8988T (cell line): Measurements from ENCODE around the gene ZFHX3.
A peak's percentile ranks its signal among the peaks of the same experiment; 100 is the strongest.
"Not testable (repeated sequence)": the region's sequence is repeated elsewhere in the genome, so short reads cannot be mapped to it uniquely, and the experiment has no call there.

Experiments
- DNase-seq: peaks from one replicate; pipeline ENCODE4 v3.0.0; 2011

ZFHX3 gene

DNA sequence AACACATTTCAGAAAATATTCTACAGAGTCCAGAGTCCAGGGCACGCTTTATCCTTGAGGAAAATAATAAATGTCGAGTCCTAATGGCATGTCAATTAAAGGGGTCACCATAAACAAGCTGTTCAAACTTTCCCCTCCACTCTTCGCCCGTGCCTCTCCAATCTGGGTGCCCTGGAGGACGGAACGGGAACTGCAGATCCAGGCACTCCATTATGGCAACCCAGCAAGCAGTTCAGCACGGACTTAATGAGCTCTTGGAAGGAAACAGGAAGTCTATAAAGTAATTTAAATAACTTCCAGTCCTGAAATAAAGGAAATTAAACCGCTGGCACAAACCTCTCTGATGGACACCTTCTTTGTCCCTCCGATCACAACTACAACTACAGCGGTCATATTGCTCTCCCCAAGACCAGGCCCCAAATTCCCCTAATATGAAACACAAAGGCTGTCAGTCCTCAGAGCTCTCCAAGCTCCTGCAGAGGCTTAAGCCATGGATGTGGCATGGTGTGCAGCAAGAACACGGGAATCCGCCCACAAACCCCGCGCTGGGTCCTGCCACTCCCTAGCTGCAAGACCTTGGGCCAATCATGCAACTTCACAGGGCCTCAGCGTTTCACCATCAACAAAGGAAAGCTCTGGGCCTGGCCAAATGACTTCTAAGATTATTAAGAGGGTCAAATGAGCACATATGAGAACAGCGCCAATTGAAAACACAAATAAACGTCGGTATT, 52.6 kb downstream of the ZFHX3 start:
- no peak for DNase-seq

DNA sequence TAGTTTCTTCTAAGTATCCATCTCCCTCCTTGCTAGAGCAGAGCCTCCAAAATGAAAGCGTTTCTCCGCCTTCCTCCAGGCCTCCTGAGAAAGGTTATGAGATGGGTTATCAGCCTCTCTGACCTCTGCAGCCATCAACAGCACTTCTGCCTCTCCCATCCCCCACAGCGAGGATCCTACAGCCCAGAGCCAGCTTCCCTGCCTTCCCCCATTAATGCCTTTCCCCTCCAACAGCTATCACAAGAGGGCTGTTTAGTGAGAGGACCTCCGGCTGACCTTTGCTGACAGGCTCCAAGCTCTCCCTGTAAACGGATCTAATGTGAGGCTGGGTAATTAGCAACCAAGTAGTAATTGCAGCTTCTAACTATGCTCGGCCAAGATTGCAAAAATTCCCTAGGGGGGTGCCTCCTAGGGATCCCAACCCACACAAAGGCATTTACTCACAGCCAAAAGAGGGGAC, 55.8 kb downstream of the ZFHX3 start:
- no peak for DNase-seq

DNA sequence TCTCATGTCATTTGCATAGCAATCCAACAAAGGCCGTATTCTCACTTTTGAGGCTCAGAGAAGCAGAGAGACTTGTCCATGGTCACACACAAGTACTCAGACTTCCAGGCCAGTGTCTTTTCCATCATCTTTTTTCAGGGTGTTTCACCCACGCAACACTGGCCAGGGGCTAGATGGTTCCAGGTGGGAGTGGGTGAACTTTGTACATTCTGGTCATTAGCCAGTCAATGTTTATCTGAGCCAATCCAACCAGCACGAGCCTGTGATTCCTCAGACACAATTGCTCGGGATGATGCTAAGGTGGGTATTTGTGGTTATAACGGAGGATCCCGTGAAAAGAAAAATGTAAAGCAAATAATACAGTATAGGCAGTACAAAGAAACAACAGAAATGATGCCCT, 56.3 kb downstream of the ZFHX3 start:
- no peak for DNase-seq

DNA sequence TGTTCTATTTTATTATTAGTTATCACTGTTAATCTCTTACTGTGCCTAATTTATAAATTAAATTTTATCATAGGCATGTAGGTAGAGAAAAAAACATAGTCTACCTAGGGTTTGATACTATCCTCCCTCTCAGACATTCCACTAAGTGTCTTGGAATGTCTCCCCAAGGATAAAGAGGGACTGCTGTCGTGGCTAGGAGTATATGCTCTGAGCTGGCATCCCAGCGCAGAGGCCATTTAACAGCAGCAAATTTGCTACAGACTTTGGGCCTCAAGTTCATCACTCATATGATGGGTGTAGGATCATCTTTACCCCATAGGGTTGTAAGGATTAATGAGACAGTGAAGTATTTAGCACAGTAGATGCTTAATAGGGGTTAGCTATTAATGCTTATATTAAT, 56.7 kb downstream of the ZFHX3 start:
- DNase-seq = no peak

DNA sequence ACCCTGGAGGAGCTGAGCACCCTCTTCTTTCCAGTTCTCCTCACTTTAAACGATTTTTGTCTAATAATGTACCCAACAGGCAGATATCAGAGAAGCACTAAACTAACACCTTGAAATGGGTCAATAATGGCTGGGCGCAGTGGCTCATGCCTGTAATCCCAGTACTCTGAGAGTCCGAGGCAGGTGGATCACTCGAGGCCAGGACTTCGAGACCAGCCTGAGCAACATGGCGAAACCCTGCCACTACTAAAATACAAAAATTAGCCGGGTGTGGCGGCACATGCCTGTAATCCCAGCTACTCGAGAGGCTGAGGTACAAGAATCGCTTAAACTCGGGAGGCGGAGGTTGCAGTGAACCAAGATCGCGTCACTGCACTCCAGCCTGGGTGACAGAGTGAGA, 57.4 kb downstream of the ZFHX3 start:
- no peak for DNase-seq

DNA sequence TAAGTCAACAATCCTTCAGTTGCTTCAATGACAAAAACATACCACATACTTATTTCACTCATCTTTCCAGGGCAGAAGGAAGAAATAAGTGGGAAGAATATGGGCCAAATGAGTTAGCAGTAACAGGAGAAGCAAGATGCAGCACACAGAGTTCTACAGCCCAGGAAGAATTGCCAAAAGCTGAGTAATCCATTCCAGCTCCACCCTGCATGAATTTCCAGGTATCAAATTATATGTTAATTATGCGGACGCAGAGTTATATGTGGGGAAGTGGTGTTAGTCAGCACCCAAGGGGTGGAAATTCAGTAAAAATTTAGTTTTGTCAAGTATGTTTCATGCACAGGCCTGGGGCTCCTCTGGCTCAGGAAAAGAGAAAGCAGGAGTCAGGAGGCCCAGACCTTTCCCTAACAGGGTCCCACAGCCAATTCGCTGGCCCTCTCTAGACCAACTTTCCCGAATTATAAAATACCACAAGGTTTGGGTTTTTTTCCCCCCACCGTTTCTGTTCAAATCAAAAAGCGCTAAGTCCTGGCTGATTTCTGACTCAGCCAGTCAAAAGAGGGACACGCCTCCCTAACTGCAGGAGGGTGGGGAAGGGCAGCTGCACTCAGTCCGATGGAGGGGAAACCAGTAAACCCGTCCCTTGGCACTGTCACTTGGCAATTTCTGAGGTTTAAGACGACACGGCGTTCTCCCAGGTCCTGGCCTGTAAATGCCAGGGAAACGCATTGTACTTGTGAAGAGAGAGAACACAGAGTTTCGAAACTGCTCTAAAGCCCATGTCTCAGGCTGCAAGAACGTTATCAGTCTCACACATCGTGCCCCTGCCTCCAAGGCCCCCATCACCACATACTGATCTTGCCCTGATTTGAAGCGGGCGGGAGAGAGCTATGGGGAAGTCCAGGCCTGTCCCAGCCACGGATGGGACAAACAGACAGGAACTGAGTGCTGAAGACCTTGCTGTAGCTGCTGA, 58.1 kb downstream of the ZFHX3 start:
- DNase-seq = peak; percentile 58

DNA sequence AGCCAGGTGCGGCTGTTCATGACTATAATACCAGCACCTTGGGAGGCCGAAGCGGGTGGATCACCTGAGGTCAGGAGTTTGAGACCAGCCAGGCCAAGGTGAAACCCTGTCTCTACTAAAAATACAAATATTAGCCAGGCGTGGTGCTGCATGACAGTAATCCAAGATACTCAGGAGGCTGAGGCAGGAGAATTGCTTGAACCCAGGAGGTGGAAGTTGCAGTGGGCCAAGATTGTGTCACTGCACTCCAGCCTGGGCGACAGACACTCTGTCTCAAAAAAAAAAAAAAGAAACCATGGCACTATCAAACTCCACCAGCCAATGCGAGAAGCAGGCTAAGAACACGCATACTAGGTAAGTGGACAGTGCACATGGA, 58.7 kb downstream of the ZFHX3 start:
- not testable (repeated sequence) for DNase-seq

DNA sequence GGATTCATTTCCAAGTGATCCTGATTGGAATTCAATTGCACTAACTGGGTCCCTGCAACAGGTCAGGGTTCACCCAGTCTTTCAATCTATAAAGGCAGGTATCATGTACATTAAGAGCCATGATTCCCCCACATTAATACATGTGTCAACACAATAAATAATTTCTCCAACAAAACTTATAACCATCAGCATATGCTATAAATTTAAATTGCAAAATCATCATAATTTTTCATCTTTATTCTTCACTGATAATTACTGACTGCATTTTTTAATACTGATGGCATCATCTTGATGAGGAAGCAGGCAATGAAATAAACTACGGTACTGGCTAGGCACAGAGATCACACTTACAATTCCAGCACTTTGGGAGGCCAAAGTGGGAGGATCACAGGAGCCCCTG, 59.4 kb downstream of the ZFHX3 start:
- no peak for DNase-seq

DNA sequence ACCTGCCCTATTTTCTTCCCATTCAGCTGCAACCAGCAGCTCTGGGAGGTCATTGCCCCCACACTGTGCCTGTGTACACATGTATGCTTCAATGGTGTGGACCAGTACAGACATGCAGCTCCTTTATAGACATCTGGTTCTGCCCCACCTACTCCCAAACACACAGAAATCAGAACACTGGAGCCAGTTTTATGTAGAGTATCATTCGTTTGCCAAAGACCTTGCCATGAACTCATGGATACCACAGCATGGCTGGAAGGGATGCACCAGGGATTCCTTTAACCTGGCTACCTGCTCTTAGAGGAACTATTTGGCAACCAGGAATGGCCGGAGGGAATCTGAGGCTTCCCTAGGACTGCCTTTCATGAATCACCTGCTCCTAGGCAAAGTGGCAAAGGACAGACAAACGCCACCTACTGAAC, 60.4 kb downstream of the ZFHX3 start:
- DNase-seq = no peak

DNA sequence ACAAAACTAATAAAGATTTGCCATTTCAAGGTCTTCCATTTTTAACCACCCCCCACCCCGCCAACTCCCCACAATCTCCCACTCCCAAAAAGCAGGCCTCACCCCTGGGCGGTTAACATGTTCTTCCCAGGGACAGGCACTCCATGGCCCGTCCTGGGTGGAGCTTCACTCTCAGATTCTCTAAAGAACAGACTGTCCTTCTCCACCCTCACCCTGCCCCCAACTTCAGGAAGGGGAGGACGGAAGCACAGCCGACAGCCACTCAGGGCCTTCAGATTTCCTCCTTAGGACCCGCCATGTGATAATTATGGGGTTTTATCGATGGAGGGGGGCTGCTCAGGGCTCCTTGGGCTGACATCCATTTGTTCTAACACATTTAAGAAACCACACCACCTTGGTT, 61.9 kb downstream of the ZFHX3 start:
- no peak for DNase-seq

DNA sequence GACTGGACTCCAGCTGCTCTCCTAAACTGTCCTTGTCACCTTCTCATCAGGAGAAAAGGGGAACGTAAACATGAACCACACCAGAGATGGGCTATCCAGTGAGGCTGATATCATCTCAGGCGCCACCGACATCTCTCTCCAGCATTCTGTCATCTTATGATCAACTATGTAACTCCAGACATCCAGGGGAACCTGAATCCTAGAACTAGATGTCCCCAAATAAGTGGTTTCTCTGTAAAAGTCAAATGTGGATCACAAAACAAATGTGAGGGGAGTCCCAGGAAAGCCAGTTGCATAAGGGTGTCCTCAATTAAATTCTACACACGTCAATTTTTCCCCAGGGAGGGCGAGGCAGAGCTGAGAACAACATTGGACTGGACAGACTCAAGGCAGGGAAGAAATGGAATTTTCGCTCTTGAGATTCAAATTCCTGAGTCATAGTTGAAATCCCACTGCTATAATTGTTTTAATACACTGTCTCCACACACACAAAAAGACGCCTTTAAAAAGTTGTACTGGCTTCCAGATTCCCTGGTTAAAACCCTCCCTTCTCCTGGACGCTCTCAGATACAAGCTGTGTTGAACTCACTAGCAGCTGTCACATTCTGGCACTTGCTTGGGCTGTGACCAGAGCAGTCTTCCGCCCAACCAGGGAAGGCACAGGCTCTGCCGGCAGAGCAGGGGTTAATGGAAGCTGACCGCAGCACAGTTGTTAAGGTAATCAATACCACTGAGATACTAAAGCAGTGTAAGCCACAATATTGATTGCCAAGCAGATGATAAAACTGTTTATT, 62.6 kb downstream of the ZFHX3 start:
- no peak for DNase-seq

DNA sequence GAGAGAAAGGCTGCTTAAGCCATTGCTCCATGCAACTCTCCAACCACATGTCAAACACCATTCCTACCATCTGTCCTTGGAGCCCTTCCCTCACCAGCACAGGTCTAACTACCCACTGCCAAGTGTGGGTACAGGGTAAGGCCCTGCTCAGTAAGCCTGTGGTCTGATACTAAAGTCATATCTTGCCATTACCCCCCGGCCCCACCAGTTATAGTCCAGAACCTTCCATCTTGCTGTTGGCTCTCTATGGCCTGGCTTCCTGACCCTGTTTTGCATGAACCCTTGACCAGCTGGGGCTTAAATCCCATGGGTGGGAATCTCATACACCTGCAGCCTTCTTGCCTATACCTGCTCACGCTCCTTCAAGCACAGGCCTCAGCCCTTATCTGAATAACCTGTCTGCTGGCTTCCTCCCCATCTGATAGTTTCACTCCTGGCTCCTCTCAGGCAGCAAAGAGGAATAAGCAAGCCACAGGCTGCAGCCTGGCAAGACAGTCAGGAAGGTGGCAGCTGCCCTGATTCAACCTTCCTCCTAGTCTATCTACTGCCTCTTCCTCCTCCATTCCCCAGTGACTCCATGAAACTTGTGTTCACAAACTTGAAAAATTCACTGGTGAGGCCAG, 64.1 kb downstream of the ZFHX3 start:
- no peak for DNase-seq

DNA sequence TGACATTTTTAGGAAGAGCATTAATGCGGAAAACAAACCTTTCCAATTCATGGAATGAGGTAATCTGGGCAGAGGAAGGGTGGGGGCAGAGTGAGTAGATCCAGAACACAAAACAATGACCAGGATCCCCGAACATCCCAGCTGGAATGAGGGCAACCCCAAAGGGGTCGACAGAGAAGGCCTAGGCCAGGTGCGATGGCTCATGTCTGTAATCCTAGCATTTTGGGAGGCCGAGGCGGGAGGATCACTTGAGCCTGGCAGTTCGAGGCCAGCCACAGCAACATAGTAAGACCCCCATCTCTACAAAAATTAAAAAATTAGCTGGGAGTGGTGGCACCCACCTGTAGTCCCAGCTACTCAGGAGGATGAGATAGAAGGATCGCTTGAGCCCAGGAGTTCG, 64.7 kb downstream of the ZFHX3 start:
- DNase-seq = no peak

DNA sequence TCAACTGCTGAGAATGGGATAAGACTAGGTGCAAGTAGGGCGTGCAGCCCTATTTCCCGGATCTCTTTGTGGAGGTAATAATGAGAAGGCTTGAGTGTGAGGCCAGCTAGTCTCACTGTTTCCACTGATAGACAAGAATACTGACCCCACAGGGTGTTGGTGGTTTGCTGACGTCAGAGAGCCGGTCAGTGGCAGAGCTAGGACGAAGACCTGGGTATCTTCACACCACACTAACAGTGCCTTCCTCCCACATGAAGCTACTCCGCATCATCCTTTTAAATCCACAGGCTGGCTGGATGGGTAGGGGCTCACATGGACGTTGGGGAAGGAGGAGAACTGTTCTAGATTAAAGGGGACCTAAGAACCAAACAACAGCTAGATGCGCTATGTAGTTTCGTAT, 68.0 kb downstream of the ZFHX3 start:
- DNase-seq = no peak

DNA sequence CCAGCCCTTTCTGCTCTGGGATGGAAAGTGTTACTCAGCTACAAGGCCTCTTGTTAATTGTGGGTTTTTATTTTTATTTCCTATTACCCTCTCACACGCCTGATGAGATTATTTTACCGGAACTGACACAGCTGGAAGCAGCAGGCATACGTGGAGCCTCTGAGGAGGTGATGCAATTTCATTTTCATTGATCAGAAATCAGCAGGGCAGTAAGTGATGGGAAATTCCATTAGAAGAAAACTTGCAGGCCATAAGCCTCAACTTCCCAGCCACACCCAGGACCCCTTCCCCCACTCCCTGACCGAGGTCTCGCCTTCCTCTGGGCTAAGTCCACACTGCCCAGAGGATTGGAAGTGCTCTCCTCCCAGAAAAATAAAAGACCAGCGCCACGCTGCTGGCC, 69.7 kb downstream of the ZFHX3 start:
- DNase-seq = no peak

DNA sequence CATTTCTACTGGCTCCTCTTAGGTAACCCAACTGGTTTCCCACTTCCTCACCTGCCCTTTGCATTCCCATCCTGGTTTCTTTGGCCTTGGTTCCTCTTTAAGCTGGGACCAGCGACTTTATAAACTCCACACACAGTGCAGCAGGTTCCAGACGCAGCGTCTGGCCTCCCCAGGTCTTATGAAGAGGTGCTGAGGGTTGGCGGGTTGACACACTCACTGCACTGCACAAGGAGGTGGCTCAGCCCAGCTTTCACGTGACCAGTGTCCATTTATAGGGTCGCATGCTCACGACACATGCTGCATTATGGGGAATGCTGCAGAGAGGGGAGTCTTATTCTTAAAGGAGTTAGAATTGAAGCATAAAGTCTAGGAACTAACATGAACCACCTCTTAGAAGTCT, 70.8 kb downstream of the ZFHX3 start:
- DNase-seq = no peak

DNA sequence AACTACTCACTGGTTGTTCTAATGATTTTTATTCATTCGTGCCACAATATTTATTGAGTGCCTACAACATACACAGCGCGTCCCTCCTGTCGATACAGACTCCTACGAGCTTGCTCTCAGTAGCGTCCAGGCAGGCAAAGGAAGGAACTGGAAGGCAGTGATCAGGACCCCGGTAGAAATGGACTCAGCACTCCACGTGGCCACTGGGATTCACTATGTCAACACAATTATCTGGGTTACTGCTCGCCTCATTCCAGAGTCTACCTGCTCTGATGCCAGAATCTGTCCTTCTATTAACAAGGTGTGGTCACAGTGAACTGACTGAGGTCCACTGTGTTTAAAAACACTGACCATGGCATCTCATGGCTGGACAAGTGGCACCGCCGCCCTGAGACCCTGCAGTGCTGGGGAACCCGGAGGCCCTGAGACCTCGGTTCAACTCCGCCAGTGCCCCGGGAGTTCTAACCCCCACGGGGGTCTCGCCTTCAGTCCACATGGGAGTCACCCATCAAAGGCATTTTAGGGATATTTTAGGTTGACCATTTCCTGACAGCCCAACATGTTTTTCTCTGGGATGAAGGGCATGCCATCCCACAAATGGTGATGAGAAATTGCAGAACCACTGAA, 71.4 kb downstream of the ZFHX3 start:
- DNase-seq = no peak

DNA sequence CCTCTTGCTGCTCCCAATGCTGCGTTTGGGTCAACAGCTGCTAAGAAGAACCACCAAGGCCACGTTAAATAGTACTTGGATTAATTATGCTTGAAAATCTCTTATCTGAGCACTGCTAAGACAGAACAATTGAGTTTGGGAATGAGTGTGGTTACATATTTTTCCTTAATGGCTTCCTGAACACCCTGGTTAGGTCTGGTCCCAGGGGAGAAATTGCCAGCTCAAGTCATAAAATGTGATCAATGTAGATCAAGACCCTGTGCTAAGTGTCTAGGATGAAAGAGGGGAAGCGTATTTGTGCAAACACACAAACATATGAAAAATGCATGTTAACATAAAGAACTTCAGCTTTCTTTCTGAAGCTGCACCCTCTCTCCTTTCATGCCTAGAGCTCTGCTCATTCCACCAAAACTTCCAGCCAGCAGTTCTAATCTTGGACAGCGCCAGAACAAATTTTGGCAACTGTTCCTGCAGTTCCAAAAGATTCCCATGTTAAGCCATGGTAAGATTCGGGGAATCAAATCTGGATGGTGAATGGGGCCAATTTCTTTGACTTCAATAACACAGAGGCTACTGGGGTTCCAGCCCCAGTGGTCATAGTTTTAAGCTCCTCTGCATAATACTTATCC, 72.0 kb downstream of the ZFHX3 start:
- no peak for DNase-seq

DNA sequence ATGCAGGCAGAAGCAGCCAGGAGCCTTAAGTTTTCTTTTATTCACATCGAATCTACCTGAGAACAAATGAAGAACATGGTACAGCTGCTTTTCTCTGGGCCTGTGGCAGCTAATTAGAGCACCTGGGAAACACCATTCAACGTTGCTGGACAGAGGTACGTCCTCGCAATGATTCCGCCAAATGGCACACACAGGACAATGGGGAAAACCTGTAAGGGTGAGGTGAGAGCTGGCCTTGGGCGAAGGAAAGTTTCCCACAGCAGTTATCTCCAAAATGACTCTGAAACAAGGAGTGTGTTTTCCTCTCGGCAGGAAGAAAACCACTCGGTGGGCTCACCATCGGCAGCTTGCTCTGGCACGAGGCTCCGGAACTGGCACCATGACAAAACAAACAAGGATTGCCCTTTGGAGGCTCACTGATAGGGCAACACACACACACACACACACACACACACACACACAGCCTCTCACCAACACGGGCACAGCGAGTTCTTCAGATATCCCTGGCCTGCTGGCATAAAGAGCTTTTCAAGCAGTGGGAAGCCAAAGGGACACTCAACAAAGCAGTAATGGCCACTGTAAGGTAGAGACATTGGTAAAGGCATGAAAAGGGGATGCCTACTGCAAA, 73.7 kb downstream of the ZFHX3 start:
- no peak for DNase-seq

DNA sequence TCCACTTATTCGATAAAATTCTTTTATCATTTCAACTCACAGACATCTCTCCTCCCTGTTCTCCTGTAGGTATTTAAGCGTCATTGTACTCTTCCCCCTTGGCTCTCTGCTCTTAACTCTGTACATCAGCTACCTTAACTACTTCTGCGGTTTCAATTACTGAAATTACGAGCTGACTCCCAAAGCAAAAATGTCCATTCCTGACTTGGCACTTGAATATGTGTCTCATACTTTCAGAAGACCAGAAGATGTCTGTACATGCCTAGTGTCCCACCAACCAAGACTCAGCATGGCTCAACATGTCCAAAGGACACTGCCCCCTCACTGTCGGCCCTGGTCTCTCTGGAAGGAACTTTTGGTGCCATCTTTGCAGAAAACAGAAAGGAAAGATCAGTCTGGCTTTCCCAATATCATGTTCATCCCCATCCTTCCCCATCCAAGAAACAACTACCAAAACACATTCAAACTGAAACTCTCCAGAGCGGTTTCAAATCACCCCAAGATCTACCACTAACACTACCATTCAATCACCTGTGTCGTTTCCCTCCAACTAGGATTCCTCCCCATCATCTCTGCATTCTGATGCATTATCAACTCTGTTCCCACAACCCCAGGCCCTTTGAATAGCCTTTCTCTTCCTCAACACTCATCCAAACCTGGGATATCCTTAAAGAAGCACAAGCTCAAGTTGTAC, 74.9 kb downstream of the ZFHX3 start:
- DNase-seq = no peak

DNA sequence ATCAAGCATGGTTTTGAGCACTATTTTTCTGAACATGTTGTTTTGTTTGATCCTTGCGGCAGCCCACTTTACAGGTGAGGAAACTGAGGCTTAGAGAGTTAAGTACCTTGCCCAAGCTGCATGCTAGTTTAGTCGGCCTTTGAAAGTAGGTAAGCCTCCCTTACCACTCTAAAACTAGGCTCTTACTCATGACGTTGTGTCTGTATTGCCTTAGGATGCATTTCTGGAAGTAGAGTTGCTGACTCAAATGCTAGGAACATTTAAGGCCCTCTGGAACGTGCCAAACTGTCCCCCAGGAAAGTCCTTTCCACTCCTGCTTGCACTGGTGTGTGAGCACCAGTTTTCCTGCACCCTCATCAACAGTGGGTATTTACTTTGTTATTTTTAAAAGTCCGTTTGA, 76.6 kb downstream of the ZFHX3 start:
- no peak for DNase-seq
